ENCODE data around the gene SUPT4H1. TPM values are rescaled to one million over a fixed set of nuclear protein-coding genes. Genes with fewer than 3 reads are reported as not detected.

Gene SUPT4H1
- total and polyA plus RNA-seq, 2 experiments from 2014 or later, result 82.2 to 83.7 TPM

DNA sequence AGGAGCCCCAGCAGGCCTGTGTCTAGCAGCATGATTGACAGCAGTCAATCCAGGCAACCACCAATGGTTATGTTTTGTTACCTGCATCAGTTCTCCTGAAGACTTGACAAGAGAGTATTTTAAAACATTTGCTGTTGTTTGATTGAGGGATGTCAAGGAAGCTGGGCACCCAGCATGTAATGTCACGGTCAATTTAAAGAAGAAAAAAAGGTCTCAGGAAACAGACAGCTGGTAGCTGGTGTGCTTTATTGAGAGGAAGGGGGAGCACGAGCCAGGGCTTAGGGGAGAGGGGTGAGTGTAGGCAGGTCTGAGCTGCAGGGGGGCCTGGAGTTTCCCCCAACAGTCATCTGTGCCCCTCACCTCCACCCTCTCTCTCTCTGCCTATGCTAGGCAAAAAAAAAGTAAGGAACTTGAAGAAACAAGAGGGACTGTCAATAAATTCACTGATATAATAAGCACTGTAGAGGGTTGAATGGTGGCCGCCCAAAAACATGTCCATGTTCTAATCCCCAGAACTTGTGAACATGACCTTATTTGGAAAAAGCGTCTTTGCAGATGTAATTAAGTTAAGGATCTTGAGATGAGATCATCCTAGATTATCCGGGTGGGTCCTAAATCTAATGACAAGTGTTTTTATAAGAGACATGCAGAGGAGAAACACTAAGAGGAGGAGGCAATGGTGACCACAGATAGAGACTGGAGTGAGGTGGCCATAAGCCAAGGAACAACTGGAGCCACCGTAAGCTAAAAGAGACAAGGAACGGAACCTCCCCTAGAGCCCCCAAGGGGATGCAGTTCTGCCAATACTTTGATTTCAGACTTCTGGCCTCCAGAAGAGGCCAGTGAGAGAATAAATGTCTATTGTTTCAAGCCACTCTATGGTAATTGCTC, 37.9 kb downstream of the SUPT4H1 start:
- Histone ChIP-seq H3K36me3 (ENCODE audit: insufficient read depth) (no peaks in the 10 kb centered on the region), H3F3A (replicated peaks; ENCODE audit: low read depth) (no peaks in the 10 kb centered on the region), H3K4me3 (no peak overlapping the region), H3K4me1 (ENCODE audit: insufficient read depth) (no peaks in the 10 kb centered on the region), H4K20me1 (replicated peaks; ENCODE audit: insufficient read depth) (no peaks in the 10 kb centered on the region), H2AFZ (no peak overlapping the region), H3K27ac (ENCODE audit: low read depth) (no peak overlapping the region), H3K9me2 (ENCODE audit: insufficient read depth) (no peaks in the 10 kb centered on the region), H3K4me2 (no peak overlapping the region), H3K27me3 (ENCODE audit: insufficient read depth) (no peaks in the 10 kb centered on the region), H3K79me2 (replicated peaks; ENCODE audit: insufficient read depth) (no peaks in the 10 kb centered on the region)
- Mint-ChIP-seq H3K9me3 (no peaks in the 10 kb centered on the region), H3K27ac (no peak overlapping the region; the same call in 1 of the 2 replicates), H3K4me1 (peaks cover 16% of the 10 kb centered on the region), H3K4me3 (no peak overlapping the region), H3K27me3 (ENCODE audit: insufficient read depth, low read depth, poor library complexity) (no peaks in the 10 kb centered on the region), H3K36me3 (ENCODE audit: low read depth) (no peaks in the 10 kb centered on the region)
- ATAC-seq (no peak), DNase-seq (ENCODE audit: low spot score) (no peak)
- TF ChIP-seq, protein P1, sequence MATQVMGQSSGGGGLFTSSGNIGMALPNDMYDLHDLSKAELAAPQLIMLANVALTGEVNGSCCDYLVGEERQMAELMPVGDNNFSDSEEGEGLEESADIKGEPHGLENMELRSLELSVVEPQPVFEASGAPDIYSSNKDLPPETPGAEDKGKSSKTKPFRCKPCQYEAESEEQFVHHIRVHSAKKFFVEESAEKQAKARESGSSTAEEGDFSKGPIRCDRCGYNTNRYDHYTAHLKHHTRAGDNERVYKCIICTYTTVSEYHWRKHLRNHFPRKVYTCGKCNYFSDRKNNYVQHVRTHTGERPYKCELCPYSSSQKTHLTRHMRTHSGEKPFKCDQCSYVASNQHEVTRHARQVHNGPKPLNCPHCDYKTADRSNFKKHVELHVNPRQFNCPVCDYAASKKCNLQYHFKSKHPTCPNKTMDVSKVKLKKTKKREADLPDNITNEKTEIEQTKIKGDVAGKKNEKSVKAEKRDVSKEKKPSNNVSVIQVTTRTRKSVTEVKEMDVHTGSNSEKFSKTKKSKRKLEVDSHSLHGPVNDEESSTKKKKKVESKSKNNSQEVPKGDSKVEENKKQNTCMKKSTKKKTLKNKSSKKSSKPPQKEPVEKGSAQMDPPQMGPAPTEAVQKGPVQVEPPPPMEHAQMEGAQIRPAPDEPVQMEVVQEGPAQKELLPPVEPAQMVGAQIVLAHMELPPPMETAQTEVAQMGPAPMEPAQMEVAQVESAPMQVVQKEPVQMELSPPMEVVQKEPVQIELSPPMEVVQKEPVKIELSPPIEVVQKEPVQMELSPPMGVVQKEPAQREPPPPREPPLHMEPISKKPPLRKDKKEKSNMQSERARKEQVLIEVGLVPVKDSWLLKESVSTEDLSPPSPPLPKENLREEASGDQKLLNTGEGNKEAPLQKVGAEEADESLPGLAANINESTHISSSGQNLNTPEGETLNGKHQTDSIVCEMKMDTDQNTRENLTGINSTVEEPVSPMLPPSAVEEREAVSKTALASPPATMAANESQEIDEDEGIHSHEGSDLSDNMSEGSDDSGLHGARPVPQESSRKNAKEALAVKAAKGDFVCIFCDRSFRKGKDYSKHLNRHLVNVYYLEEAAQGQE (IDR thresholded peaks at IDR 0.05; ENCODE audit: unreplicated experiment), result no peak
- TF ChIP-seq POLR2AphosphoS5 (IDR thresholded peaks at IDR 0.05; ENCODE audit: low read depth) (no peak), ZNF114 (CRISPR knock-in tag; IDR thresholded peaks at IDR 0.05) (no peak), STAT1 (IDR thresholded peaks at IDR 0.05; ENCODE audit: unreplicated experiment) (no peak), JUNB (IDR thresholded peaks at IDR 0.05; ENCODE audit: unreplicated experiment) (no peak), ZNF331 (CRISPR knock-in tag; IDR thresholded peaks at IDR 0.05; ENCODE audit: low read depth) (no peak), CREB1 (CRISPR knock-in tag; IDR thresholded peaks at IDR 0.05; ENCODE audit: low read depth) (no peak)
- TF ChIP-seq, protein P2, sequence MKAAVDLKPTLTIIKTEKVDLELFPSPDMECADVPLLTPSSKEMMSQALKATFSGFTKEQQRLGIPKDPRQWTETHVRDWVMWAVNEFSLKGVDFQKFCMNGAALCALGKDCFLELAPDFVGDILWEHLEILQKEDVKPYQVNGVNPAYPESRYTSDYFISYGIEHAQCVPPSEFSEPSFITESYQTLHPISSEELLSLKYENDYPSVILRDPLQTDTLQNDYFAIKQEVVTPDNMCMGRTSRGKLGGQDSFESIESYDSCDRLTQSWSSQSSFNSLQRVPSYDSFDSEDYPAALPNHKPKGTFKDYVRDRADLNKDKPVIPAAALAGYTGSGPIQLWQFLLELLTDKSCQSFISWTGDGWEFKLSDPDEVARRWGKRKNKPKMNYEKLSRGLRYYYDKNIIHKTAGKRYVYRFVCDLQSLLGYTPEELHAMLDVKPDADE (IDR thresholded peaks at IDR 0.05), result no peak

DNA sequence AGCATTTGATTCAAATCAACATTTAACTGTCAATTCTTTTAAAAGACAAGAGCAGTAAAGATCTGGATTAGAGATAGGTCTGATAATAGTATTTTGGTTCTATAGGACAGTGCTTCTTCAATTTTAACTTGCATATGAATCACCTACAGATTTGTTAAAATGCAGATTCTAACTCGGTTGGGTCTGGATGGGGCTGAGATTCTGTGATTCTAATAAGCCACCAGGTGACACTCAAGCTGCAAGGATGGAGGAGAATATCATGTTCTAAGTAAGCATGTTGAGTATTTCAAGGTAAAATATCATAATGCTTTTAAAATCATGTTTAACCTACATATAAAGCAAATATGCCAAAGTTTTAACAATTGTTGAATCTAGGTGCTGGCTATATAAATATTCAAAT, 39.2 kb downstream of the SUPT4H1 start:
- Mint-ChIP-seq H3K9me3 (no peaks in the 10 kb centered on the region), H3K4me1 (peaks cover 17% of the 10 kb centered on the region), H3K36me3 (ENCODE audit: low read depth) (no peaks in the 10 kb centered on the region), H3K27ac (no peak overlapping the region), H3K27me3 (ENCODE audit: insufficient read depth, low read depth, poor library complexity) (no peaks in the 10 kb centered on the region), H3K4me3 (no peak overlapping the region)
- Histone ChIP-seq H3F3A (replicated peaks; ENCODE audit: low read depth) (no peaks in the 10 kb centered on the region), H3K27me3 (ENCODE audit: insufficient read depth) (no peaks in the 10 kb centered on the region), H3K36me3 (ENCODE audit: insufficient read depth) (no peaks in the 10 kb centered on the region), H3K79me2 (replicated peaks; ENCODE audit: insufficient read depth) (no peaks in the 10 kb centered on the region), H3K4me1 (ENCODE audit: insufficient read depth) (no peaks in the 10 kb centered on the region), H2AFZ (no peak overlapping the region), H3K4me2 (no peak overlapping the region), H4K20me1 (replicated peaks; ENCODE audit: insufficient read depth) (no peaks in the 10 kb centered on the region), H3K9me2 (ENCODE audit: insufficient read depth) (no peaks in the 10 kb centered on the region), H3K4me3 (no peak overlapping the region), H3K27ac (ENCODE audit: low read depth) (no peak overlapping the region)
- DNase-seq (ENCODE audit: low spot score) (no peak), ATAC-seq (no peak)
- TF ChIP-seq EZH2 (IDR thresholded peaks at IDR 0.05; ENCODE audit: low read depth, unreplicated experiment), result no peak
- TF ChIP-seq, protein P2 (IDR thresholded peaks at IDR 0.05), result no peak
- TF ChIP-seq, protein P3, sequence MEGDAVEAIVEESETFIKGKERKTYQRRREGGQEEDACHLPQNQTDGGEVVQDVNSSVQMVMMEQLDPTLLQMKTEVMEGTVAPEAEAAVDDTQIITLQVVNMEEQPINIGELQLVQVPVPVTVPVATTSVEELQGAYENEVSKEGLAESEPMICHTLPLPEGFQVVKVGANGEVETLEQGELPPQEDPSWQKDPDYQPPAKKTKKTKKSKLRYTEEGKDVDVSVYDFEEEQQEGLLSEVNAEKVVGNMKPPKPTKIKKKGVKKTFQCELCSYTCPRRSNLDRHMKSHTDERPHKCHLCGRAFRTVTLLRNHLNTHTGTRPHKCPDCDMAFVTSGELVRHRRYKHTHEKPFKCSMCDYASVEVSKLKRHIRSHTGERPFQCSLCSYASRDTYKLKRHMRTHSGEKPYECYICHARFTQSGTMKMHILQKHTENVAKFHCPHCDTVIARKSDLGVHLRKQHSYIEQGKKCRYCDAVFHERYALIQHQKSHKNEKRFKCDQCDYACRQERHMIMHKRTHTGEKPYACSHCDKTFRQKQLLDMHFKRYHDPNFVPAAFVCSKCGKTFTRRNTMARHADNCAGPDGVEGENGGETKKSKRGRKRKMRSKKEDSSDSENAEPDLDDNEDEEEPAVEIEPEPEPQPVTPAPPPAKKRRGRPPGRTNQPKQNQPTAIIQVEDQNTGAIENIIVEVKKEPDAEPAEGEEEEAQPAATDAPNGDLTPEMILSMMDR (conservative IDR thresholded peaks at IDR 0.05; ENCODE audit: low read depth in 2 of 2), result peak in 1 of 2 experiments; percentile 29; a peak in 2 of 4 replicates
- TF ChIP-seq CREB1 (CRISPR knock-in tag; IDR thresholded peaks at IDR 0.05; ENCODE audit: low read depth), result no peak
- no peak for TF ChIP-seq ZNF114 (CRISPR knock-in tag; IDR thresholded peaks at IDR 0.05)
